Activated T-cell treated with anti-CD3 and anti-CD28 coated beads, Interleukin-2, amount 50 U/mL, for 24 hours (primary cell): ENCODE data around the gene WFIKKN2.
"Not testable (repeated sequence)": the region's sequence is repeated elsewhere in the genome, so short reads cannot be mapped to it uniquely, and the experiment has no call there.

Source experiments
- DNase-seq: peaks from one replicate; pipeline ENCODE4 v3.0.0-alpha.2; 2020
- H3K27ac Mint-ChIP-seq: 2 replicates; pipeline ENCODE4 v1.8.0; 2020; ENCODE audit warnings: mild to moderate bottlenecking, mixed read lengths
- H3K27me3 Mint-ChIP-seq: 2 replicates; pipeline ENCODE4 v1.8.0; 2020; ENCODE audit warnings: mixed read lengths
- H3K36me3 Mint-ChIP-seq: 2 replicates; pipeline ENCODE4 v1.8.0; 2020; ENCODE audit warnings: low read depth, mixed read lengths
- H3K4me1 Mint-ChIP-seq: 2 replicates; pipeline ENCODE4 v1.8.0; 2020; ENCODE audit warnings: low read depth, mixed read lengths
- H3K4me3 Mint-ChIP-seq: 2 replicates; pipeline ENCODE4 v1.8.0; 2020; ENCODE audit warnings: mild to moderate bottlenecking, moderate library complexity, mixed read lengths
- H3K9me3 Mint-ChIP-seq: 2 replicates; pipeline ENCODE4 v1.8.0; 2020; ENCODE audit warnings: mixed read lengths

The WFIKKN2 gene

GRCh38 chr17:50848711-50849110, 13.3 kb downstream of the WFIKKN2 start:
- Mint-ChIP-seq H3K27ac (no peak overlapping the region), H3K27me3 (no peaks in the 10 kb centered on the region), H3K9me3 (no peaks in the 10 kb centered on the region), H3K4me1 (peaks cover 14% of the 10 kb centered on the region), H3K4me3 (no peak overlapping the region), H3K36me3 (no peaks in the 10 kb centered on the region)
- DNase-seq, result no peak

GRCh38 chr17:50850640-50851039, 15.3 kb downstream of the WFIKKN2 start:
- Mint-ChIP-seq H3K4me1 (peaks cover 14% of the 10 kb centered on the region), H3K27me3 (no peaks in the 10 kb centered on the region), H3K4me3 (no peak overlapping the region)

GRCh38 chr17:50853015-50853615, 17.7 kb downstream of the WFIKKN2 start:
- H3K27ac Mint-ChIP-seq, result peak overlapping the region; percentile 88
- no peak for DNase-seq
- H3K27me3 Mint-ChIP-seq, result no peaks in the 10 kb centered on the region

More at GRCh38 chr17:50850640-50851039, 15.3 kb downstream of the WFIKKN2 start:
- Mint-ChIP-seq H3K9me3 (no peaks in the 10 kb centered on the region), H3K36me3 (no peaks in the 10 kb centered on the region), H3K27ac (no peak overlapping the region)
- DNase-seq, result no peak

GRCh38 chr17:50853781-50854180, 18.4 kb downstream of the WFIKKN2 start:
- no peaks in the 10 kb centered on the region for H3K27me3 Mint-ChIP-seq
- no peaks in the 10 kb centered on the region for H3K9me3 Mint-ChIP-seq
- H3K4me1 Mint-ChIP-seq, result peaks cover 14% of the 10 kb centered on the region
- no peak overlapping the region for H3K4me3 Mint-ChIP-seq
- no peak for DNase-seq
- no peak overlapping the region for H3K27ac Mint-ChIP-seq
- H3K36me3 Mint-ChIP-seq, result no peaks in the 10 kb centered on the region

More at GRCh38 chr17:50853015-50853615, 17.7 kb downstream of the WFIKKN2 start:
- H3K4me1 Mint-ChIP-seq, result peaks cover 14% of the 10 kb centered on the region
- H3K36me3 Mint-ChIP-seq, result no peaks in the 10 kb centered on the region
- H3K9me3 Mint-ChIP-seq, result no peaks in the 10 kb centered on the region
- H3K4me3 Mint-ChIP-seq, result no peak overlapping the region

- Mint-ChIP-seq H3K36me3 (peaks cover under 1% of the 10 kb centered on the region), H3K4me1 (peaks cover 14% of the 10 kb centered on the region), H3K9me3 (no peaks in the 10 kb centered on the region), H3K4me3 (no peak overlapping the region), H3K27me3 (no peaks in the 10 kb centered on the region), H3K27ac (no peak overlapping the region)
- DNase-seq, result no peak
These were observed 20.4 kb downstream of the WFIKKN2 start for GRCh38 chr17:50855708-50856330.

- no peaks in the 10 kb centered on the region for H3K9me3 Mint-ChIP-seq
- peaks cover 5% of the 10 kb centered on the region for H3K36me3 Mint-ChIP-seq
- H3K4me3 Mint-ChIP-seq, result no peak overlapping the region
- H3K4me1 Mint-ChIP-seq, result peaks cover 16% of the 10 kb centered on the region
- DNase-seq, result no peak
- H3K27ac Mint-ChIP-seq, result no peak overlapping the region
- no peaks in the 10 kb centered on the region for H3K27me3 Mint-ChIP-seq
These were observed 21.0 kb downstream of the WFIKKN2 start for GRCh38 chr17:50856431-50856830.

- no peaks in the 10 kb centered on the region for H3K9me3 Mint-ChIP-seq
- peaks cover 25% of the 10 kb centered on the region for H3K36me3 Mint-ChIP-seq
- no peak overlapping the region for H3K4me3 Mint-ChIP-seq
- H3K27me3 Mint-ChIP-seq, result no peaks in the 10 kb centered on the region
- no peak overlapping the region for H3K27ac Mint-ChIP-seq
- peaks cover 17% of the 10 kb centered on the region for H3K4me1 Mint-ChIP-seq
- DNase-seq, result no peak
These were observed 23.3 kb downstream of the WFIKKN2 start for GRCh38 chr17:50858486-50859225.

GRCh38 chr17:50859727-50860126, 24.3 kb downstream of the WFIKKN2 start:
- not testable (repeated sequence) for DNase-seq, H3K27ac Mint-ChIP-seq, H3K9me3 Mint-ChIP-seq, H3K27me3 Mint-ChIP-seq, H3K4me3 Mint-ChIP-seq
- H3K36me3 Mint-ChIP-seq, result peaks cover 30% of the 10 kb centered on the region
- peaks cover 27% of the 10 kb centered on the region for H3K4me1 Mint-ChIP-seq

GRCh38 chr17:50861334-50861676, 25.9 kb downstream of the WFIKKN2 start:
- DNase-seq, result no peak
- Mint-ChIP-seq H3K27ac (peak overlapping the region; percentile 60), H3K4me3 (no peak overlapping the region), H3K36me3 (peaks cover 37% of the 10 kb centered on the region), H3K27me3 (no peaks in the 10 kb centered on the region), H3K4me1 (peaks cover 30% of the 10 kb centered on the region), H3K9me3 (no peaks in the 10 kb centered on the region)

GRCh38 chr17:50861822-50862528, 26.6 kb downstream of the WFIKKN2 start:
- H3K27ac Mint-ChIP-seq, result peak overlapping the region; percentile 60
- H3K4me3 Mint-ChIP-seq, result no peak overlapping the region
- no peak for DNase-seq
- no peaks in the 10 kb centered on the region for H3K9me3 Mint-ChIP-seq
- no peaks in the 10 kb centered on the region for H3K27me3 Mint-ChIP-seq
- peaks cover 40% of the 10 kb centered on the region for H3K36me3 Mint-ChIP-seq
- peaks cover 30% of the 10 kb centered on the region for H3K4me1 Mint-ChIP-seq

GRCh38 chr17:50863221-50863843, 27.9 kb downstream of the WFIKKN2 start:
- no peaks in the 10 kb centered on the region for H3K27me3 Mint-ChIP-seq
- peak overlapping the region; percentile 94 for H3K4me3 Mint-ChIP-seq
- peaks cover 41% of the 10 kb centered on the region for H3K36me3 Mint-ChIP-seq
- peak overlapping the region; percentile 71 for H3K27ac Mint-ChIP-seq
- H3K4me1 Mint-ChIP-seq, result peaks cover 42% of the 10 kb centered on the region
- DNase-seq, result no peak
- no peaks in the 10 kb centered on the region for H3K9me3 Mint-ChIP-seq

- Mint-ChIP-seq H3K4me3 (peak overlapping the region; percentile 94), H3K36me3 (peaks cover 41% of the 10 kb centered on the region), H3K27ac (peak overlapping the region; percentile 98), H3K4me1 (peaks cover 47% of the 10 kb centered on the region), H3K9me3 (no peaks in the 10 kb centered on the region), H3K27me3 (no peaks in the 10 kb centered on the region)
- DNase-seq, result no peak
These were observed 28.5 kb downstream of the WFIKKN2 start for GRCh38 chr17:50863931-50864330.

GRCh38 chr17:50864747-50865059, 29.3 kb downstream of the WFIKKN2 start:
- H3K27me3 Mint-ChIP-seq, result no peaks in the 10 kb centered on the region
- peak overlapping the region; percentile 94 for H3K4me3 Mint-ChIP-seq
- DNase-seq, result no peak
- no peaks in the 10 kb centered on the region for H3K9me3 Mint-ChIP-seq
- H3K27ac Mint-ChIP-seq, result peak overlapping the region; percentile 98
- peaks cover 48% of the 10 kb centered on the region for H3K4me1 Mint-ChIP-seq
- H3K36me3 Mint-ChIP-seq, result peaks cover 41% of the 10 kb centered on the region

GRCh38 chr17:50865060-50865867, 29.9 kb downstream of the WFIKKN2 start:
- peaks cover 51% of the 10 kb centered on the region for H3K4me1 Mint-ChIP-seq
- DNase-seq, result peak; percentile 69
- H3K4me3 Mint-ChIP-seq, result peak overlapping the region; percentile 94
- peaks cover 41% of the 10 kb centered on the region for H3K36me3 Mint-ChIP-seq
- peak overlapping the region; percentile 98 for H3K27ac Mint-ChIP-seq
- no peaks in the 10 kb centered on the region for H3K9me3 Mint-ChIP-seq
- H3K27me3 Mint-ChIP-seq, result no peaks in the 10 kb centered on the region
